Colonic mucosa (tissue), 4 donors: ENCODE data around the gene ZNF766. TPM values are rescaled to one million over a fixed set of nuclear protein-coding genes. Genes with fewer than 3 reads are reported as not detected.

Source experiments
- DNase-seq: peaks from one replicate; pipeline ENCODE4 v3.0.0-alpha.2; 2020
- H3K27ac ChIP-seq: fragments of 200-600 bp; one replicate; pipeline ENCODE4 v1.8.0; 2021
- H3K27me3 ChIP-seq: fragments of 200-600 bp; one replicate; pipeline ENCODE4 v1.8.0; 2021
- H3K36me3 ChIP-seq: fragments of 200-600 bp; one replicate; pipeline ENCODE4 v1.8.0; 2021
- H3K4me1 ChIP-seq: fragments of 200-600 bp; one replicate; pipeline ENCODE4 v1.8.0; 2021; ENCODE audit warnings: mild to moderate bottlenecking
- H3K4me3 ChIP-seq: fragments of 200-600 bp; one replicate; pipeline ENCODE4 v1.8.0; 2021
- H3K9ac ChIP-seq, 2 donors: one replicate each; pipeline ENCODE4 v1.7.0; 2013; ENCODE audit warnings: control low read depth in 2 of 2, low read depth in 2 of 2, low read length in 2 of 2
- H3K9me3 ChIP-seq: fragments of 200-600 bp; one replicate; pipeline ENCODE4 v1.8.0; 2021
- CTCF ChIP-seq: fragments of 200-600 bp; IDR thresholded peaks from one replicate; pipeline ENCODE4 v1.8.0; 2022; ENCODE audit warnings: antibody characterized with exemption, mild to moderate bottlenecking
- intact Hi-C: fragments of 100-400 bp; cut with DNase I; formaldehyde crosslinking; loops from one replicate; pipeline ENCODE4 v1.14.1; 2022
- total RNA-seq, 2 donors: library from RNA; stranded (reverse); fragmentation: NEBNext Ultra II Directional in 1 of 2; extraction: Animal tissue kit (Norgen Biotek cat#: 25700) in 1 of 2; gene quantifications; one replicate each; pipeline ENCODE4 v1.2.1, GENCODE V29; 2021
- donor health status: healthy.
- donor health status: DM: no; HTN: no; CAD: no.
- donor health status: DM: no; HTN: no; CAD: no.

ZNF766 gene
- total RNA-seq, 2 donors from 2014 or later = 7.5 to 10.6 TPM

GRCh38 chr19:52231154-52231910 is 38.1 kb upstream of the ZNF766 start:
- Histone ChIP-seq H3K4me1 (no peaks in the 10 kb centered on the region), H3K27me3 (no peaks in the 10 kb centered on the region), H3K36me3 (no peaks in the 10 kb centered on the region), H3K9me3 (no peaks in the 10 kb centered on the region), H3K4me3 (no peak overlapping the region), H3K27ac (no peak overlapping the region), H3K9ac (no peak overlapping the region)
- intact Hi-C loops = no loop called here
- no peak for TF ChIP-seq CTCF
- no peak for DNase-seq

- Histone ChIP-seq H3K9ac (no peak overlapping the region), H3K36me3 (no peaks in the 10 kb centered on the region), H3K4me1 (no peaks in the 10 kb centered on the region), H3K4me3 (no peak overlapping the region), H3K9me3 (no peaks in the 10 kb centered on the region), H3K27me3 (no peaks in the 10 kb centered on the region), H3K27ac (no peak overlapping the region)
- no peak for DNase-seq
- no peak for TF ChIP-seq CTCF
- intact Hi-C loops = no loop called here
Observed at GRCh38 chr19:52234406-52234805, 35.0 kb upstream of the ZNF766 start.

- no peaks in the 10 kb centered on the region for H3K36me3 ChIP-seq
- no peak for TF ChIP-seq CTCF
- no peaks in the 10 kb centered on the region for H3K4me1 ChIP-seq
- no peak overlapping the region for H3K4me3 ChIP-seq
- intact Hi-C loops = no loop called here
- H3K9ac ChIP-seq = no peak overlapping the region
- H3K9me3 ChIP-seq = no peaks in the 10 kb centered on the region
- no peak overlapping the region for H3K27ac ChIP-seq
- no peaks in the 10 kb centered on the region for H3K27me3 ChIP-seq
- no peak for DNase-seq
Observed at GRCh38 chr19:52237197-52237596, 32.2 kb upstream of the ZNF766 start.

GRCh38 chr19:52237771-52238400 is 31.5 kb upstream of the ZNF766 start:
- intact Hi-C loops = loop anchor here (2.0 kb wide), 1 partner anchor 99 kb away; the partner anchor contains the start of gene ZNF616
- H3K4me3 ChIP-seq = no peak overlapping the region
- H3K27me3 ChIP-seq = no peaks in the 10 kb centered on the region
- H3K9ac ChIP-seq = no peak overlapping the region
- no peaks in the 10 kb centered on the region for H3K4me1 ChIP-seq
- H3K9me3 ChIP-seq = no peaks in the 10 kb centered on the region
- no peak overlapping the region for H3K27ac ChIP-seq
- H3K36me3 ChIP-seq = no peaks in the 10 kb centered on the region
- peak; percentile 88 for TF ChIP-seq CTCF
- DNase-seq = peak; percentile 53

- no peak overlapping the region for H3K4me3 ChIP-seq
- H3K36me3 ChIP-seq = no peaks in the 10 kb centered on the region
- H3K27ac ChIP-seq = no peak overlapping the region
- no peak for TF ChIP-seq CTCF
- no peaks in the 10 kb centered on the region for H3K9me3 ChIP-seq
- intact Hi-C loops = no loop called here
- no peaks in the 10 kb centered on the region for H3K27me3 ChIP-seq
- no peak for DNase-seq
- no peak overlapping the region for H3K9ac ChIP-seq
- H3K4me1 ChIP-seq = no peaks in the 10 kb centered on the region
Observed at GRCh38 chr19:52244021-52244420, 25.4 kb upstream of the ZNF766 start.
